Neural cell (in vitro differentiated cells): ENCODE results near the gene DCAF12L2.

Experiments
- CTCF ChIP-seq: fragments of 450-650 bp; IDR thresholded peaks from 2 replicates; pipeline ENCODE4 v1.5.1; 2014; ENCODE audit warnings: antibody characterized with exemption, mild to moderate bottlenecking, moderate library complexity; ENCODE audit not compliant: poor library complexity, severe bottlenecking
- EZH2 ChIP-seq: fragments of 200-600, 300-800 bp; shearing (Covaris generic), sonication (generic); IDR thresholded peaks from 2 replicates; pipeline ENCODE4 v1.6.1; 2014; ENCODE audit warnings: antibody characterized with exemption, low read length, borderline replicate concordance, mild to moderate bottlenecking; ENCODE audit not compliant: insufficient read depth, poor library complexity, severe bottlenecking
- POLR2AphosphoS5 ChIP-seq: IDR thresholded peaks from 2 replicates; pipeline ENCODE4 v1.6.1; 2012
- SMC3 ChIP-seq: fragments of 450-650 bp; conservative IDR thresholded peaks from 2 replicates; pipeline ENCODE4 v1.6.1; 2014; ENCODE audit warnings: antibody characterized with exemption, mild to moderate bottlenecking, moderate library complexity; ENCODE audit not compliant: poor library complexity

GRCh38 chrX:126124721-126125120, 41.4 kb downstream of the DCAF12L2 start:
- TF ChIP-seq POLR2AphosphoS5 (no peak), CTCF (no peak), EZH2 (no peak), SMC3 (no peak)
